Liver (tissue), 9 donors: ENCODE data around the gene TSPAN5. TPM values are rescaled to one million over a fixed set of nuclear protein-coding genes. Genes with fewer than 3 reads are reported as not detected.

Experiments used
- DNase-seq: peaks from one replicate; pipeline ENCODE4 v3.0.0-alpha.2; 2017; ENCODE audit warnings: low spot score
- H3K27ac ChIP-seq, 2 donors: one replicate each; pipeline ENCODE4 v1.7.0; 2013; ENCODE audit warnings: inconsistent platforms in 2 of 2, low read length in 2 of 2, control low read depth in 1 of 2, low read depth in 1 of 2, mild to moderate bottlenecking in 1 of 2
- H3K27me3 ChIP-seq, 4 donors: one replicate each; pipeline versions ENCODE4 v1.6.1 to v1.7.0; 2013; ENCODE audit warnings: low read length in 3 of 4, inconsistent platforms in 1 of 4, mild to moderate bottlenecking in 1 of 4, moderate library complexity in 1 of 4; ENCODE audit not compliant: control insufficient read depth in 4 of 4, insufficient read depth in 4 of 4
- H3K36me3 ChIP-seq, 4 donors: one replicate each; pipeline versions ENCODE4 v1.6.1 to v1.7.0; 2013; ENCODE audit warnings: low read length in 3 of 4, mild to moderate bottlenecking in 3 of 4, low read depth in 1 of 4, moderate library complexity in 1 of 4; ENCODE audit not compliant: control insufficient read depth in 4 of 4, insufficient read depth in 3 of 4
- H3K4me1 ChIP-seq, 4 donors: one replicate each; pipeline versions ENCODE4 v1.6.1 to v1.7.0; 2013; ENCODE audit warnings: low read length in 3 of 4, mild to moderate bottlenecking in 3 of 4, moderate library complexity in 1 of 4; ENCODE audit not compliant: control insufficient read depth in 4 of 4, insufficient read depth in 4 of 4
- H3K4me3 ChIP-seq, 3 donors: one replicate each; pipeline versions ENCODE4 v1.6.1 to v1.7.0; 2013; ENCODE audit warnings: low read length in 3 of 3, control low read depth in 1 of 3, low read depth in 1 of 3, mild to moderate bottlenecking in 1 of 3
- H3K9ac ChIP-seq, 2 donors: one replicate each; pipeline ENCODE4 v1.7.0; 2013; ENCODE audit warnings: low read length in 2 of 2, mild to moderate bottlenecking in 2 of 2, moderate library complexity in 2 of 2, control low read depth in 1 of 2, low read depth in 1 of 2
- H3K9me3 ChIP-seq, 4 donors: one replicate each; pipeline versions ENCODE4 v1.6.1 to v1.7.0; 2013; ENCODE audit warnings: low read length in 3 of 4; ENCODE audit not compliant: control insufficient read depth in 4 of 4
- EGR1 ChIP-seq, 2 donors: IDR thresholded peaks; 2 replicates each; pipeline ENCODE4 v1.6.1; 2016 to 2018; ENCODE audit warnings: antibody characterized with exemption in 2 of 2, low read depth in 2 of 2
- FOXA2 ChIP-seq: IDR thresholded peaks from 2 replicates; pipeline ENCODE4 v1.6.1; 2016; ENCODE audit warnings: antibody characterized with exemption
- HNF4A ChIP-seq, 2 donors: conservative IDR thresholded peaks; 2 replicates each; pipeline ENCODE4 v1.6.1; 2016; ENCODE audit warnings: antibody characterized with exemption in 2 of 2, mild to moderate bottlenecking in 2 of 2
- HNF4G ChIP-seq: IDR thresholded peaks from 2 replicates; pipeline ENCODE4 v1.6.1; 2016; ENCODE audit warnings: antibody characterized with exemption
- JUND ChIP-seq, 2 donors: IDR thresholded peaks; 2 replicates each; pipeline ENCODE4 v1.6.1; 2016; ENCODE audit warnings: antibody characterized with exemption in 2 of 2
- RAD21 ChIP-seq, 2 donors: IDR thresholded peaks; 2 replicates each; pipeline ENCODE4 v1.6.1; 2016; ENCODE audit warnings: antibody characterized with exemption in 2 of 2, mild to moderate bottlenecking in 2 of 2
- TAF1 ChIP-seq: conservative IDR thresholded peaks from 2 replicates; pipeline ENCODE4 v1.6.1; 2016; ENCODE audit warnings: antibody characterized with exemption, mild to moderate bottlenecking
- YY1 ChIP-seq: IDR thresholded peaks from 2 replicates; pipeline ENCODE4 v1.6.1; 2016; ENCODE audit warnings: antibody characterized with exemption, mild to moderate bottlenecking
- WGBS: extraction: QIAGEN DNeasy Blood & Tissue Kit; methylation state at CpG from one replicate; pipeline ENCODE4 v1.1.7; 2013; 5-methylcytosine and 5-hydroxymethylcytosine counted together
- polyA plus RNA-seq, 2 donors: library from polyadenylated mRNA; stranded (reverse) in 1 of 2; unstranded in 1 of 2; fragments of 200-250 nt in 1 of 2; fragments of >200 nt in 1 of 2; fragmentation: Nextera tagmentation in 1 of 2; extraction: Ambion mirVana in 1 of 2; gene quantifications; one replicate each; pipeline versions ENCODE4 v1.2.1 to v1.2.3, GENCODE V29; 2013 to 2015
- total RNA-seq, 2 donors: library from RNA; depleted of rRNA; stranded (reverse); fragments of >200 nt; gene quantifications; one replicate each; pipeline ENCODE4 v1.2.3, GENCODE V29; 2014
- TF ChIP-seq, protein P1 (sequence below): IDR thresholded peaks from 2 replicates; pipeline ENCODE4 v1.6.1; 2016; ENCODE audit warnings: antibody characterized with exemption, mild to moderate bottlenecking
- TF ChIP-seq, protein P2 (sequence below): IDR thresholded peaks from 2 replicates; pipeline ENCODE4 v1.6.1; 2016; ENCODE audit warnings: antibody characterized with exemption
- TF ChIP-seq, protein P3 (sequence below): IDR thresholded peaks from 2 replicates; pipeline ENCODE4 v1.6.1; 2016; ENCODE audit warnings: antibody characterized with exemption
- TF ChIP-seq, protein P4 (sequence below): IDR thresholded peaks from 2 replicates; pipeline ENCODE4 v1.6.1; 2016; ENCODE audit warnings: antibody characterized with exemption
- donor health status: healthy.
- donor health status: healthy.
- donor health status: healthy.
- donor health status: healthy.
- donor health status: healthy.

Gene TSPAN5
- total and polyA plus RNA-seq, 4 donors = 0.36 to 54.0 (median 0.63) TPM

DNA sequence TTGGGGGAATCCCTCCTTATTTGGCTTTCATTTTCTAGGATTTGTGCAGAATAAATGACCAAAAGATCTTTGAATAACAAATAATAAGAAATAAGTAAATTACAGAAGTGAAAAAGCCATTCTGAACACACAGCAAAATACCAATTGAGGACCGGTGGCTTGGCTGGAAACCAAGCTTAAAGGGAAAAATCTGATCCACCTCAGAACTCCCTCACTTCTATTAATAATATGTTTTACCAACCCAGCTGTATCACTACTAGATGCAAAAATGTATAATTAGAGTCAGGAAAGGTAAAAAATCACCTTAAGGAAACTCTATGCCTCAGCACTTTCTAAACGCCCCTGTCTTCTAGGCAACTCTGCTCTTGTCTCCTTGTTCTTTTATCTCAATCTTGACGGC, 77.3 kb downstream of the TSPAN5 start (continued):
- TF ChIP-seq, protein P1, sequence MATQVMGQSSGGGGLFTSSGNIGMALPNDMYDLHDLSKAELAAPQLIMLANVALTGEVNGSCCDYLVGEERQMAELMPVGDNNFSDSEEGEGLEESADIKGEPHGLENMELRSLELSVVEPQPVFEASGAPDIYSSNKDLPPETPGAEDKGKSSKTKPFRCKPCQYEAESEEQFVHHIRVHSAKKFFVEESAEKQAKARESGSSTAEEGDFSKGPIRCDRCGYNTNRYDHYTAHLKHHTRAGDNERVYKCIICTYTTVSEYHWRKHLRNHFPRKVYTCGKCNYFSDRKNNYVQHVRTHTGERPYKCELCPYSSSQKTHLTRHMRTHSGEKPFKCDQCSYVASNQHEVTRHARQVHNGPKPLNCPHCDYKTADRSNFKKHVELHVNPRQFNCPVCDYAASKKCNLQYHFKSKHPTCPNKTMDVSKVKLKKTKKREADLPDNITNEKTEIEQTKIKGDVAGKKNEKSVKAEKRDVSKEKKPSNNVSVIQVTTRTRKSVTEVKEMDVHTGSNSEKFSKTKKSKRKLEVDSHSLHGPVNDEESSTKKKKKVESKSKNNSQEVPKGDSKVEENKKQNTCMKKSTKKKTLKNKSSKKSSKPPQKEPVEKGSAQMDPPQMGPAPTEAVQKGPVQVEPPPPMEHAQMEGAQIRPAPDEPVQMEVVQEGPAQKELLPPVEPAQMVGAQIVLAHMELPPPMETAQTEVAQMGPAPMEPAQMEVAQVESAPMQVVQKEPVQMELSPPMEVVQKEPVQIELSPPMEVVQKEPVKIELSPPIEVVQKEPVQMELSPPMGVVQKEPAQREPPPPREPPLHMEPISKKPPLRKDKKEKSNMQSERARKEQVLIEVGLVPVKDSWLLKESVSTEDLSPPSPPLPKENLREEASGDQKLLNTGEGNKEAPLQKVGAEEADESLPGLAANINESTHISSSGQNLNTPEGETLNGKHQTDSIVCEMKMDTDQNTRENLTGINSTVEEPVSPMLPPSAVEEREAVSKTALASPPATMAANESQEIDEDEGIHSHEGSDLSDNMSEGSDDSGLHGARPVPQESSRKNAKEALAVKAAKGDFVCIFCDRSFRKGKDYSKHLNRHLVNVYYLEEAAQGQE = no peak

DNA sequence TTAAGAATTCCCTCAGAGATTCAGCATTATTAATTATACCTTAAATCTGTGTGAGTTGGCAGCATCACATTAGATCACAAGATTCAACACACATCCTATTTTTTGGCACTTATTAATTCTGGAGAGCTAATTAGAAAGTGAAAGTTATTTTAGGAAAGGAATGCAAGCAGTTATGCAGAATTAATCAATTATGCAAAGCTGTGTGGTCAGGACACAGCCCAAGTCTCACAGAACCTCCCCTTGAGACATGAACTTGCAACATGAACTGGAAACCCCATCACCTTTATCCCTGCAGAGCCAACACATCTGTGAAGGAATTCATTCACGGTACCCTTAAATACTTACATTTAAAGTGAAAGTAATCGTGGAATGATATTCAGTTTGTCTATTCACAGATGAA, 80.5 kb downstream of the TSPAN5 start:
- no peak overlapping the region for H3K4me3 ChIP-seq
- H3K9ac ChIP-seq = no peak overlapping the region
- WGBS = 57% methylated on average over 2 of the region's 2 CpGs
- H3K9me3 ChIP-seq = no peaks in the 10 kb centered on the region
- H3K36me3 ChIP-seq = no peaks in the 10 kb centered on the region
- H3K4me1 ChIP-seq = peaks cover 0 to 2% (median 0%) of the 10 kb centered on the region in 4 donors
- H3K27ac ChIP-seq = no peak overlapping the region
- no peak for TF ChIP-seq YY1
- TF ChIP-seq, protein P2, sequence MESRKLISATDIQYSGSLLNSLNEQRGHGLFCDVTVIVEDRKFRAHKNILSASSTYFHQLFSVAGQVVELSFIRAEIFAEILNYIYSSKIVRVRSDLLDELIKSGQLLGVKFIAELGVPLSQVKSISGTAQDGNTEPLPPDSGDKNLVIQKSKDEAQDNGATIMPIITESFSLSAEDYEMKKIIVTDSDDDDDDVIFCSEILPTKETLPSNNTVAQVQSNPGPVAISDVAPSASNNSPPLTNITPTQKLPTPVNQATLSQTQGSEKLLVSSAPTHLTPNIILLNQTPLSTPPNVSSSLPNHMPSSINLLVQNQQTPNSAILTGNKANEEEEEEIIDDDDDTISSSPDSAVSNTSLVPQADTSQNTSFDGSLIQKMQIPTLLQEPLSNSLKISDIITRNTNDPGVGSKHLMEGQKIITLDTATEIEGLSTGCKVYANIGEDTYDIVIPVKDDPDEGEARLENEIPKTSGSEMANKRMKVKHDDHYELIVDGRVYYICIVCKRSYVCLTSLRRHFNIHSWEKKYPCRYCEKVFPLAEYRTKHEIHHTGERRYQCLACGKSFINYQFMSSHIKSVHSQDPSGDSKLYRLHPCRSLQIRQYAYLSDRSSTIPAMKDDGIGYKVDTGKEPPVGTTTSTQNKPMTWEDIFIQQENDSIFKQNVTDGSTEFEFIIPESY = no peak
- no peak for TF ChIP-seq HNF4G
- TF ChIP-seq HNF4A (conservative IDR thresholded peaks at IDR 0.05) = no peak
- TF ChIP-seq JUND (IDR thresholded peaks at IDR 0.05) = no peak
- H3K27me3 ChIP-seq = no peaks in the 10 kb centered on the region
- DNase-seq = no peak

DNA sequence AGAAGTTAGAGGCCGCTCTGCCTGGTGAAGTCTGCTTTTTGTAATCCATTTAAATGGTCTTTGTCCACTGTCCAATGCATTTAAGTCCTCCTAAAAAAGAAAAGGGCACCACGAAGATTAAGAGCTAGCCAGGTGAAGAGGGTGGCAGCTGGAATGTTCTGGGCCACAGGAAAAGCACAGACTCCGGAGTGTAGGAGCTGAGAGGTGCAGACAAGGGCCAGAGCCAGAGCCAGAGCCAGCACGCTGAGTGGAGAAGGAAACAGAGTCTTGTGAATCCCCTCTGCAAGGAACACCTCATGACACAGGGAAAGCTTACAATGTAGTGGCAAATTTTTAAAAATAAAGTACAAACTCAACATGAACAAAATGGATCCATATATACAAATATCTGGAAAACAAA, 83.6 kb downstream of the TSPAN5 start:
- 92% methylated on average over 4 of the region's 4 CpGs for WGBS
- Histone ChIP-seq H3K27me3 (no peaks in the 10 kb centered on the region), H3K4me3 (no peak overlapping the region), H3K36me3 (no peaks in the 10 kb centered on the region), H3K9me3 (no peaks in the 10 kb centered on the region), H3K4me1 (peaks cover 0 to 2% (median 0%) of the 10 kb centered on the region in 4 donors), H3K9ac (no peak overlapping the region), H3K27ac (no peak overlapping the region)
- TF ChIP-seq TAF1 (no peak), HNF4A (conservative IDR thresholded peaks at IDR 0.05) (no peak), RAD21 (IDR thresholded peaks at IDR 0.05) (no peak), EGR1 (IDR thresholded peaks at IDR 0.05; ENCODE audit: low read depth in 2 of 2) (no peak), YY1 (no peak), JUND (IDR thresholded peaks at IDR 0.05) (no peak), FOXA2 (no peak)
- TF ChIP-seq, protein P3, sequence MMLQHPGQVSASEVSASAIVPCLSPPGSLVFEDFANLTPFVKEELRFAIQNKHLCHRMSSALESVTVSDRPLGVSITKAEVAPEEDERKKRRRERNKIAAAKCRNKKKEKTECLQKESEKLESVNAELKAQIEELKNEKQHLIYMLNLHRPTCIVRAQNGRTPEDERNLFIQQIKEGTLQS = no peak
- TF ChIP-seq, protein P4, sequence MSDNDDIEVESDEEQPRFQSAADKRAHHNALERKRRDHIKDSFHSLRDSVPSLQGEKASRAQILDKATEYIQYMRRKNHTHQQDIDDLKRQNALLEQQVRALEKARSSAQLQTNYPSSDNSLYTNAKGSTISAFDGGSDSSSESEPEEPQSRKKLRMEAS = no peak
- TF ChIP-seq, protein P2 = no peak
- no peak for DNase-seq
